ENCODE measurements around the gene U2SURP. TPM values are rescaled to one million over a fixed set of nuclear protein-coding genes. Genes with fewer than 3 reads are reported as not detected.

Gene U2SURP
- total RNA-seq, 1 donor from 2014 or later: 25.6 TPM

GRCh38 chr3:143099210-143099609, 97.8 kb downstream of the U2SURP start:
- no peak for ATAC-seq
- DNase-seq (ENCODE audit: low spot score): no peak

- DNase-seq (ENCODE audit: low spot score) (no peak), ATAC-seq (no peak)
These were observed 98.3 kb downstream of the U2SURP start for GRCh38 chr3:143099690-143100089.

GRCh38 chr3:143100451-143100850, 99.1 kb downstream of the U2SURP start:
- ATAC-seq (no peak), DNase-seq (ENCODE audit: low spot score) (no peak)

- DNase-seq (ENCODE audit: low spot score) (no peak), ATAC-seq (no peak)
These were observed 100.5 kb downstream of the U2SURP start for GRCh38 chr3:143101792-143102381.

GRCh38 chr3:143103652-143104051, 102.3 kb downstream of the U2SURP start:
- ATAC-seq (no peak), DNase-seq (ENCODE audit: low spot score) (no peak)

DNA sequence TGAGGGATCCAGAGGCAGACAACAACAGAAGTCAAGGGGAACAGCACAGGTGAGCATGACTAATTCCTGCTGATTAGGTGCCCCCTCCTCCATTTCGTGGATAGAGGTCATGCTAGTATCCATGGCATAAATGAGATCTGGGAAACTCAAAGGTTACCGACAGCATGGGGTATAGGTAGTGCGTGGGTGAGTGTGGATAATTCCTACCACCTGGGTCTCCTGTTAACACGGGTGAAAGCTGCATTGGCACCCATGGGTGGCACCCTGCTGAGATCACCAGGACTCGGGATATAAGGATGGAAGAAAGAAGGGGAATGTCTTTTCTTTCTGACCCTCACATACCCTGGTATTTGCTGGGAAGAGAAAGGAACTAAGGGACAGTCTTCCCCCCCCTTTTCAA, 103.8 kb downstream of the U2SURP start:
- no peak for ATAC-seq
- no peak for DNase-seq (ENCODE audit: low spot score)

- no peak for ATAC-seq
- DNase-seq (ENCODE audit: low spot score): no peak
These were observed 108.5 kb downstream of the U2SURP start for GRCh38 chr3:143109861-143110260.

Other genes with a start within 250 kb of the U2SURP start
- 8.2 TPM for gene PCOLCE2, start 112.5 kb upstream of the U2SURP start, total RNA-seq
- 11.5 TPM for gene PAQR9, start 37.9 kb upstream of the U2SURP start, total RNA-seq
- 1.2 TPM for gene CHST2, start 118.2 kb downstream of the U2SURP start, total RNA-seq

Measured in left lobe of liver (tissue), 2 donors.